Measurements from ENCODE around the gene COX4I1.

COX4I1 gene

DNA sequence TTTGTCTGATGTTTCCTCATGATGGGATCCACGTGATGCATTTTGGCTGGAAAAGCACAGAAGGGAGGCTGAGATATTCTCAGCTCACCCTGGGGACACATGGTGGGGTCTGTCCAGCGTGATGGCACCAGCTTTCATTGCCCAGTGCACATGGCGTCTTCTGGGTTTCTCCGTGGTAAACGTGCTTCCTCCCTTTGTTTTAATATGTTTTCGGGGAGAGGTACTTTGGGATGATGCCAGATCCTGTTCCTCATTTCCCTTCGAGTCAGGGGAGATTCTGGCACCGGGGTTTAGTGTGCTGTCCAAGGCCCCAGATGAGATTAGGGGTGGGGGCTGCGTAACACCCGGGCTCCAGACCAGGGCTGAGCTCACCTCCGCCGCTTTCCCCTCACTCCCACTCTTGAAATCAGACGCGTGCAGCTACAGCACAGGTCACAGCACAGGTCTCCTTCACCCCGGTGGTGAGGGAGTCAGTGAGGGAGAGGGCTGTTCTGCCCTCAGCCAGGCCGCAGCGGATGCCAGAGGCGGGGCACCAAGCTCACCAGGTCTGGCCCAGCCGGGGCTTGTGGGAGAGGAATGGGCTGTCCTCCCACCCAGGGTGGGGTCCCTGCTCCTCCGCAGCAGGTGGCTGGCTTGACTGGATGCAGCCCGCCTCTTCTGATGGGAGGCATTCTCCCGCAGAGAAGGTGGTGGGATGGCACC lies 33.9 kb downstream of the COX4I1 start:
- Histone ChIP-seq H3K79me2 (ENCODE audit: insufficient read depth, low read length) (no peaks in the 10 kb centered on the region), H4K20me1 (ENCODE audit: insufficient read depth, low read length, poor library complexity, severe bottlenecking) (no peaks in the 10 kb centered on the region), H2AFZ (ENCODE audit: low read length) (no peak overlapping the region), H3K27me3 (ENCODE audit: insufficient read depth, low read length, poor library complexity, severe bottlenecking) (no peaks in the 10 kb centered on the region), H3K4me1 (ENCODE audit: insufficient read depth, low read length, poor library complexity, severe bottlenecking) (no peaks in the 10 kb centered on the region), H3K9me2 (replicated peaks; ENCODE audit: low read depth, low read length) (no peaks in the 10 kb centered on the region), H3K9ac (ENCODE audit: low read depth, low read length, poor library complexity, severe bottlenecking) (no peak overlapping the region), H3F3A (ENCODE audit: low read depth) (no peaks in the 10 kb centered on the region), H3K4me3 (ENCODE audit: low read length, poor library complexity, severe bottlenecking) (no peak overlapping the region), H3K36me3 (ENCODE audit: insufficient read depth, low read length) (no peaks in the 10 kb centered on the region), H3K9me3 (ENCODE audit: insufficient read depth, low read depth, low read length) (peaks cover 4% of the 10 kb centered on the region; the same call in 1 of the 2 replicates), H3K4me2 (ENCODE audit: low read depth, low read length, poor library complexity, severe bottlenecking) (no peak overlapping the region)
- TF ChIP-seq CTCF (conservative IDR thresholded peaks at IDR 0.05; ENCODE audit: low read length) (no peak), EZH2phosphoT487 (IDR thresholded peaks at IDR 0.05; ENCODE audit: borderline replicate concordance) (no peak)

DNA sequence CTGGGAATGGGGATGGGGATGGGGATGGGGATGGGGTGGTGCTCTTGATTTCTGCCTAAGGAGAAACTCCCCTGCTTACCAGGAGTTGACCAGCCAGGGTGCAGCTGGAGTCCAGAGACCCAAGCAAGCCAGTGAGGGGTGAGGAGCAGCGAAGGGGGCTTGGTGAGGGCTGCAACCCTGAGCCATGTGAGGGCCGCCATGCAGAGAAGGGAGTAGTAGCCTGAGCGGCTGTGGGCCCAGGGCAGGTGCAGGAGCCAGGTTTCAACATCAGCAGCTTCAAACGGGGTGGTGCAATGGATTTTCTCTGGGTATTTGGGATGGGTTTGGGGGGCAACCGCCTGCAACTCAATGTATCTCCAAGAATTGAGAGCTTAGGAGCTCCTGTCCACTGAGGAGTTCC lies 35.2 kb downstream of the COX4I1 start:
- H3K9ac ChIP-seq (ENCODE audit: low read depth, low read length, poor library complexity, severe bottlenecking) = no peak overlapping the region
- no peak overlapping the region for H3K4me3 ChIP-seq (ENCODE audit: low read length, poor library complexity, severe bottlenecking)
- no peaks in the 10 kb centered on the region for H3F3A ChIP-seq (ENCODE audit: low read depth)
- no peak overlapping the region for H2AFZ ChIP-seq (ENCODE audit: low read length)
- H3K4me2 ChIP-seq (ENCODE audit: low read depth, low read length, poor library complexity, severe bottlenecking) = no peak overlapping the region
- no peaks in the 10 kb centered on the region for H3K4me1 ChIP-seq (ENCODE audit: insufficient read depth, low read length, poor library complexity, severe bottlenecking)
- no peaks in the 10 kb centered on the region for H3K36me3 ChIP-seq (ENCODE audit: insufficient read depth, low read length)
- TF ChIP-seq EZH2phosphoT487 (IDR thresholded peaks at IDR 0.05; ENCODE audit: borderline replicate concordance) (no peak), CTCF (conservative IDR thresholded peaks at IDR 0.05; ENCODE audit: low read length) (no peak)
- H3K79me2 ChIP-seq (ENCODE audit: insufficient read depth, low read length) = no peaks in the 10 kb centered on the region
- no peaks in the 10 kb centered on the region for H3K9me2 ChIP-seq (replicated peaks; ENCODE audit: low read depth, low read length)
- peaks cover 4% of the 10 kb centered on the region; the same call in 1 of the 2 replicates for H3K9me3 ChIP-seq (ENCODE audit: insufficient read depth, low read depth, low read length)
- H4K20me1 ChIP-seq (ENCODE audit: insufficient read depth, low read length, poor library complexity, severe bottlenecking) = no peaks in the 10 kb centered on the region
- no peaks in the 10 kb centered on the region for H3K27me3 ChIP-seq (ENCODE audit: insufficient read depth, low read length, poor library complexity, severe bottlenecking)

DNA sequence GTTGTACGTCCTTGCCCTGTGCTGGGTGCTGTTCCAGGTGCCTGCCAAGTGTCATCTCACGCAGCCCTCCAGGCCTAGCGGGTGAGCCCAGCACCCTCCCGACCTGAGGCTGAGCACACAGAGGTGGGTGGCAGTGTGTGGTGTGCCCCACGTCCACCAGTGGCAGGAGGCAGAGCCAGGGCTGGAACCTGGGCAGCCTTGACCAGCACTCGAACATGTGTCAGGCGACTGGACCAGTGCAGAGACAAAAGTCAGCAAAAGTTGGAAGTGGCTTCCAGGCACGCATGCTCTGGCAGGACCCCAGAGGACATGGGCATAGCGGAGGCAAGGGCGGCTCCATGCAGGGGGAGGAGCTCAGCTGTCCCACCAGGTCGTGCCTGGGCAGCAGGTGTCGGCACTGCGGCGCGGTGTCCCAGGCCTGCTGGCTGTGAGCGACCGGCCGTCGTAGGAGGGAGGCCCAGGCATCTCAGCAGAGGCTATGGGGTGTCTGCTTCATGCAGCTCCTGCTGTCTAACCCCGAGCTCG lies 35.8 kb downstream of the COX4I1 start:
- Histone ChIP-seq H3K9me2 (replicated peaks; ENCODE audit: low read depth, low read length) (no peaks in the 10 kb centered on the region), H3K9me3 (ENCODE audit: insufficient read depth, low read depth, low read length) (peaks cover 4% of the 10 kb centered on the region; the same call in 1 of the 2 replicates), H3K4me3 (ENCODE audit: low read length, poor library complexity, severe bottlenecking) (no peak overlapping the region), H3K79me2 (ENCODE audit: insufficient read depth, low read length) (no peaks in the 10 kb centered on the region), H3K27me3 (ENCODE audit: insufficient read depth, low read length, poor library complexity, severe bottlenecking) (no peaks in the 10 kb centered on the region), H3F3A (ENCODE audit: low read depth) (no peaks in the 10 kb centered on the region), H3K4me1 (ENCODE audit: insufficient read depth, low read length, poor library complexity, severe bottlenecking) (no peaks in the 10 kb centered on the region), H3K36me3 (ENCODE audit: insufficient read depth, low read length) (no peaks in the 10 kb centered on the region), H4K20me1 (ENCODE audit: insufficient read depth, low read length, poor library complexity, severe bottlenecking) (no peaks in the 10 kb centered on the region), H3K4me2 (ENCODE audit: low read depth, low read length, poor library complexity, severe bottlenecking) (no peak overlapping the region), H2AFZ (ENCODE audit: low read length) (no peak overlapping the region), H3K9ac (ENCODE audit: low read depth, low read length, poor library complexity, severe bottlenecking) (no peak overlapping the region)
- TF ChIP-seq EZH2phosphoT487 (IDR thresholded peaks at IDR 0.05; ENCODE audit: borderline replicate concordance) = no peak
- no peak for TF ChIP-seq CTCF (conservative IDR thresholded peaks at IDR 0.05; ENCODE audit: low read length)

Data from Loucy (cell line).